Ascending aorta (tissue), 2 donors: ENCODE measurements around the gene NEDD1. TPM values are rescaled to one million over a fixed set of nuclear protein-coding genes. Genes with fewer than 3 reads are reported as not detected.

Experiments
- DNase-seq, 2 donors: peaks; one replicate each; pipeline ENCODE4 v3.0.0-alpha.2; 2019; ENCODE audit warnings: low spot score in 2 of 2
- H3K27ac ChIP-seq, 2 donors: fragments of 200-600 bp; sonication (generic); one replicate each; pipeline ENCODE4 v1.5.1; 2016 to 2017; ENCODE audit warnings: mild to moderate bottlenecking in 1 of 2
- H3K27me3 ChIP-seq: fragments of 200-600 bp; sonication (generic); one replicate; pipeline ENCODE4 v1.5.1; 2017
- H3K36me3 ChIP-seq, 2 donors: fragments of 200-600 bp; sonication (generic); one replicate each; pipeline ENCODE4 v1.5.1; 2016
- H3K4me1 ChIP-seq, 2 donors: fragments of 200-600 bp; sonication (generic); one replicate each; pipeline ENCODE4 v1.5.1; 2016 to 2017; ENCODE audit warnings: mild to moderate bottlenecking in 1 of 2
- H3K4me3 ChIP-seq, 2 donors: fragments of 200-600 bp; sonication (generic); one replicate each; pipeline ENCODE4 v1.5.1; 2016 to 2017; ENCODE audit warnings: mild to moderate bottlenecking in 1 of 2
- H3K9me3 ChIP-seq, 2 donors: fragments of 200-600 bp; sonication (generic); one replicate each; pipeline ENCODE4 v1.5.1; 2016
- CTCF ChIP-seq, 3 experiments: fragments of 200-600 bp in 2 of 3; fragments of 450-650 bp in 1 of 3; sonication (generic) in 2 of 3; IDR thresholded peaks; one replicate each; pipeline ENCODE4 v1.5.1; 2016 to 2019; ENCODE audit warnings: antibody characterized with exemption in 3 of 3, mild to moderate bottlenecking in 1 of 3, moderate library complexity in 1 of 3
- intact Hi-C: fragments of 100-400 bp; cut with DNase I; formaldehyde crosslinking; loops from one replicate; pipeline ENCODE4 v1.15.1; 2023
- total RNA-seq: library from RNA; depleted of rRNA; stranded (reverse); fragments of >200 nt; gene quantifications from one replicate; pipeline ENCODE4 v1.1.0, GENCODE V29; 2016

The NEDD1 gene
- total RNA-seq, 1 donor from 2014 or later, result 31.1 TPM

- no peak overlapping the region for H3K4me3 ChIP-seq
- H3K27ac ChIP-seq, result no peak overlapping the region
- TF ChIP-seq CTCF (IDR thresholded peaks at IDR 0.05), result no peak
- H3K4me1 ChIP-seq, result no peaks in the 10 kb centered on the region
- H3K36me3 ChIP-seq, result no peaks in the 10 kb centered on the region
- DNase-seq, result no peak
- intact Hi-C loops, result no loop called here
- H3K9me3 ChIP-seq, result no peaks in the 10 kb centered on the region
- no peaks in the 10 kb centered on the region for H3K27me3 ChIP-seq
These were observed 40.1 kb upstream of the NEDD1 start for GRCh38 chr12:96866801-96867590.

- H3K4me1 ChIP-seq, result no peaks in the 10 kb centered on the region
- intact Hi-C loops, result no loop called here
- no peak for DNase-seq
- no peak for TF ChIP-seq CTCF (IDR thresholded peaks at IDR 0.05)
- H3K27me3 ChIP-seq, result no peaks in the 10 kb centered on the region
- H3K9me3 ChIP-seq, result no peaks in the 10 kb centered on the region
- no peak overlapping the region for H3K27ac ChIP-seq
- H3K36me3 ChIP-seq, result no peaks in the 10 kb centered on the region
- no peak overlapping the region for H3K4me3 ChIP-seq
These were observed 36.1 kb upstream of the NEDD1 start for GRCh38 chr12:96870946-96871345.

DNA sequence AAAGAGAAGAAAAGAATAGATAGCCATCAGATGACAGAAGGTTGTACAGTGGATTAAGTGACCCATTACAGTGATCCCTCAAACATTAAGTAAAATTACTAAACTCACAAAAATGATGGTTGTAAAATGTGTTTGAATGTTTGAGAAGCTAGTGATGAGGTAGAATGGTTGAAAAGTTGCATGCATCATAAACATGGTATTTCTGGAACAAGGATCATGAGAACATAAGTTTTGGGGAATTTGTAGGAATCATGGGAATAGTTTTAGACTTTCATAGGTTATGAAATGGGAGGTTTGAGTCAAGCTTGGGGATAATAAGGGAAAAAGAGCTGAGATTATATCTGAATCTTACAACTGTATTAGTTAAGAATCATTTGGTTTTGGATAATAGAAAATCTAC is 34.1 kb upstream of the NEDD1 start:
- no peaks in the 10 kb centered on the region for H3K9me3 ChIP-seq
- no peak for TF ChIP-seq CTCF (IDR thresholded peaks at IDR 0.05)
- H3K4me1 ChIP-seq, result no peaks in the 10 kb centered on the region
- H3K27me3 ChIP-seq, result no peaks in the 10 kb centered on the region
- H3K36me3 ChIP-seq, result no peaks in the 10 kb centered on the region
- no peak overlapping the region for H3K27ac ChIP-seq
- no peak for DNase-seq
- intact Hi-C loops, result no loop called here
- H3K4me3 ChIP-seq, result no peak overlapping the region

- DNase-seq, result no peak
- intact Hi-C loops, result no loop called here
These were observed 32.8 kb upstream of the NEDD1 start for GRCh38 chr12:96874211-96874610.

GRCh38 chr12:96876966-96877365 is 30.1 kb upstream of the NEDD1 start:
- Histone ChIP-seq H3K27ac (no peak overlapping the region), H3K4me3 (no peak overlapping the region), H3K36me3 (no peaks in the 10 kb centered on the region), H3K27me3 (no peaks in the 10 kb centered on the region), H3K4me1 (no peaks in the 10 kb centered on the region), H3K9me3 (no peaks in the 10 kb centered on the region)
- no peak for TF ChIP-seq CTCF (IDR thresholded peaks at IDR 0.05)
- intact Hi-C loops, result no loop called here
- DNase-seq, result no peak

More at GRCh38 chr12:96874211-96874610, 32.8 kb upstream of the NEDD1 start:
- no peaks in the 10 kb centered on the region for H3K4me1 ChIP-seq
- no peaks in the 10 kb centered on the region for H3K27me3 ChIP-seq
- no peak overlapping the region for H3K4me3 ChIP-seq
- no peak for TF ChIP-seq CTCF (IDR thresholded peaks at IDR 0.05)
- no peaks in the 10 kb centered on the region for H3K9me3 ChIP-seq
- no peaks in the 10 kb centered on the region for H3K36me3 ChIP-seq
- no peak overlapping the region for H3K27ac ChIP-seq
